HG02943 (cell line): Measurements from ENCODE around the gene PIK3R6.

Source experiments
- ATAC-seq: cut with Tn5 transposase; IDR thresholded peaks from one replicate; pipeline ENCODE4 v1.9.1; 2021; ENCODE audit warnings: mild to moderate bottlenecking, low read depth, moderate library complexity; ENCODE audit not compliant: unreplicated experiment

The PIK3R6 gene

DNA sequence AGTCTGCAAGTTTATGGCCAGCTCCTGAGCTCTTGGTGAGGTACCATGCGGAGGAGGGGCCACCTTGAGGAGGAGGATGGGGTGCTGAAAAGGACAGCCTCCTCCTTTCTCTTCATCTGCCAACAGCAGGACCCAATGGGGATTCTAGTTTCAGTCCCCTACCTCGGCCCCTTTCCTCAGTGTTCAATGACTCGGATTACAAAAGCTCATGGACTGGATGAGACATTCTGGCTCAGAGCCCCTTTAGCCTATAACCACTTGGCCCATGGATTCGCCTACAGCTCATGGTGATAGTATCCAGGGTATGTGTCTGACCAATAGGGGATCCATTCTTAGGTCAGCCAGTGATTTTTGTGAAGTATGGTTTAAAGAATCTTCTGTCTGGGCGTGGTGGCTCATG, 8.5 kb upstream of the PIK3R6 start:
- no peak for ATAC-seq

DNA sequence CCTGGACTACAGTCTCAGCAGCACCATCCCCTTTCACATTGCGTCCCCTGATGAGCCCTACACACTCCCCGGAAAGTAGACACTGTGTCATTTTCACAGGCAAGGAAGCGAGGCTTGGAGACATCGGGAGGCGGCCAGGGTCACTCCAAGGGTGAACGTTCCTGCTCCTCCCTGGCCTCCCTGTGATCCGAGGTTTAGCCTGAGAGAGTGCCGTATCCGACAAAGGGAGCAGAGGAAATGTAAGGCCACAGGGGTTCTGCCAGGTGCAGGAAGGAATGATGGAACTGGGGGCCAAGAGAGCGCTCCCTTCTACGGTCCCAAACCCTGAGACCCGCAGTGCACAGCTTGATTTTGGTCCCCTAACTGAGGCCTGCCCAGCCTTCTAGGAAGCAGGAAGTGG, 8.0 kb upstream of the PIK3R6 start:
- no peak for ATAC-seq

DNA sequence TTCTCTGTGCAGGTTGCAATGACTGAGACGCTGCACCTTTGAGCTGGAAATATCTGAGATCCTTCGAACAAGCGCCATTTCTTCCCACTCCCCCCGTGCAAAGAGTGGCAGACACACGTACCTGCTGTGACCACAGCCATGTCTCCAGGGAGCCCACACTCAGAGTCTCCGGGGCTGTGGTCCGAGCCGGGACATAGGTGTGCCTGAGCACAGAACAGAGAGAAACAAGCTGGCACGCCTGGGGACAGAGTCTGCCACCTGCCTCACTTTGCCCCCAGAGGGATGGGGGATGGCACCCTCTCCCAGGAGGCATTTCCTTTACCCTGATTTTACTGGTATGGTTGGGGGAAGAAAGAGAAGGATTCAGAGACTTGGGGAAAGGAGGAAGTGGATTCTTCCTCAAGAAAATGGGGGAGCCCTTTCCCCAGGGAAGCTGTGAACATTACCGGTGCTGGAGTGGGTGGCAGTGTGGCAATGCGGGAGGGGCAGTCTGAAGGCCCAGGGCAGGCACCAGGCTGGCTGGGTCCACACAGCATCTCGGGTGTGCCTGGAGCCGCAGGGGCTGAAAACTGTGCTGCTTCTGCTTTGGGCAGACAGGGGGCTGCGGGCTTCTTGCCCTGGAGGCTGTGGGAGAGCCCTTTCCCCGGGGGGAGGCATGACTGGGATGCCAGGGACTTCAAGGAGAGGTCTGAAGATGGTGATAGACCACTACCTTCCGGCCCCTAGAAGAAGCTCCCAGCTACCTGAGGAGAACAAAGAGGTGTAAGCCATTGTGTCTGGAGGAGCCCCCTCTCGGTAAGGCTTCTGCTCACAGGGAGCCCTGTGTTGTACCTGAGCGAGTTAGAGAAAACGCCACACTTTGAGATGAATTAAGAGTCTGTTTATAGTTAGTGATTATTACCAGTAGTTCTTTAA, 6.6 kb upstream of the PIK3R6 start:
- no peak for ATAC-seq

DNA sequence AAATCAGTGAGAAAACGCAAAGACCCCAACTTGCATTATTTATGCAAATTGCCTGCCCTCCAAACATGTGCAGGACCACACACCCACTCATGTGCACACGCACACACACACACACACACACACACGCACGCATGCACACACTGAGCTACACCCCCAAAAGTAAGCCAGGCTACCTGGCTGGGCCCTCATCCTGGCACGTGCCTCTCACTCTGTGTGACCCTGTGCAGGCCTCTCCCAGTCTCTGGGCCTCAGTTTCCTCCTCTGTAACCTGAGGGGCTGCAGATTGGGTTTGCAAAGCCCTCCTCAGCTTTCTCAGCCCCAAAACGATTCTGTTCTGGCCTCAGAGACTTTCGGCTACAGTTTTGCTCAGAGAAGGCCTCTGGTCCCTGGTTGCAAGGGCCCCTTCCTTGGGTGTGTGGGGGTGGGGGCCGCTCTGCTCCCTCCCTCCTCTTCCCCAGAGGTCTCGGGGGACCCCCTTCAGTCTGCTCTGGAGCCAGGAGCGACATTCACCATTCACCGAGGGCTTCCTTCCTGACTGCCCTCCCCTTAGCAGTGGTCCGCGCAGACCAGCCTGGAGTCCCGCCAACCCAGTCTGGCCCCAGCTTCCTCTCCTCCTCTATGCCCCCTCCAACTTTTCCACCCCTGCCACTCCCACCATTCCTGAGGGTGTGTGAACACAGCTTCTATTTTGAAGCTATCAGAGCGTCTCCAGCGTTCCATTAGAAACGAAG, 5.4 kb upstream of the PIK3R6 start:
- no peak for ATAC-seq

DNA sequence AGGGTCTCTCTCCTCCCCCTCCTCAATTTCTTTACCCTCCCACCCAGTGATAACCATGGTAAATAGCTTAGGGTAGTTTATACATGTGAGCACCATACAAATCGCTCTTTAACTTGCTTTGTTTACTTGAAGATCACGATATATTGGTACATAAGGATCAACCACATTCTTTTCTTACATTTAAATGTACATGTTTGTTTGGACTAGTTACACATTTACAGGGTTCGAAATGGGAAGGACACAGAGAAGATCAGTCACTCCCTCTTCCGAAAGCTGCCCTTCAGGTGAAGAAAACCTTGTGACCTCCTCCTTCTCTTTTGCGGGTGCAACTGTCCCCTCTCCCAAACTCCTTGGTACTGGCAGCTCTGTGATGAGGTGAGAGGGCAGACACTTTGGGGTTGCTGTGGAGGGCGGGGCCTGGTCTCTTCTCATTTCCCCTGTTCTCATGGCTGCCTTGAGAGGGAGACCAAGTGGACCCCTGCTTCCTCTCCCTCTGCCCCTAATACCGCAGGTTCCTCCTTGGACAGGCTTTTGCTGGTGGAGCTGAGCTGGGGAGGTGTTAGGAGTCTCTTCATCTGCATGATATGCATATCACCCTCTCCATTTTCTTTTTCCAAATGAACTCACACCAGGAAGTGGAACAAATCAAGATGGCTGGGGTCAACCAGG, 4.7 kb upstream of the PIK3R6 start:
- no peak for ATAC-seq

DNA sequence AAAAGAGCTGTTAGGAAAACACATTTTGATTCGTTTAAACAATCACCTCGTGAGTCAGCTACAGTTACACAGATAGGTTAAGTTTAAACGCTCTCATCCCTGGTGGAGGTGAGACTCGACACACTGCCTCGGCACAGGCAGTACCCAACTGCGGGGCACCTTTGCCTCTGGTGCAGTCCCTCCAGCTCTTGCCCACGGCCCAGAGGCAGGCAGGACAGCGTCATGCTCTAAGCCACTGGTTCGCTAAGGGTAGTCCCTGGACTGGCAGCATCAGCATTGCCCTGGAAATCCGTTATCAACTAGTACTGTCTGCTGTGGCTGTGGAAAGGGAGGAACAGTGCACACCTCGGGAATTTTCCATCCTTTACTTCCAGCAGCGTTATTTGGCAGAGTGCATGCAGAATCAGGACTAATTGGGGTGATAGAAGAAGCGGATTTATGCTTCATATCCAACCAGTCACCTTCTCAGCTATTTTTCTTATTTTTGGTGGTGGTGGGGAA, 3.7 kb upstream of the PIK3R6 start:
- no peak for ATAC-seq

DNA sequence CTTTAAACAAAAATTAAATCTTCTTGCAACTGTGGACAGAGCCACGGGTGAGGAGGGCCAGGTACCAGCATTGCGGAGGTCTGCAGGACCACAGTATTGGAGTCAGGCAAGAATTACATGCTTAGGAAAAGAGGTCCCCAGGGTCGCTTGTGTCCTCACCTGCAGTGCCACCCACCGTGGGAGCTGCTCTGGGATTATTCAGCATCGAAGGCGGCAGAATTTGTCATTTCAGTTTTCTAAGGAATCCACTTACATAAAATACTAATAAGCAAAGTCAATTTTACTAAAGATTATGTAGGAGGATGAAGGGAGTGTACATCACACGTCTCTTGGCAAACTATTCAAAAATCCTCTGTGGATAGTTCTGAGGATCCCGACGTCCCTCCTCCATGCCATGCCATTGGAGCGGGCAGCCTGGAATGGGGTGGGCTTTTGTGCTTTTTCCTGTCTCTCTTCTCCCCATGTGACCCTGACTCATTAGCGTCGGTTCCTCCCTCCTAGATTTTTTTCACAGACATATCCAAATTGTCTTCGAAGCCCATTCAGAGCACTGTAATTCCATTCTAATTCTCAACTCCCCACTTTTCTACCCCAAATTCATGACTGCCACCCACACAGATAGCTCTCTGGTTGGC, 3.0 kb upstream of the PIK3R6 start:
- no peak for ATAC-seq

DNA sequence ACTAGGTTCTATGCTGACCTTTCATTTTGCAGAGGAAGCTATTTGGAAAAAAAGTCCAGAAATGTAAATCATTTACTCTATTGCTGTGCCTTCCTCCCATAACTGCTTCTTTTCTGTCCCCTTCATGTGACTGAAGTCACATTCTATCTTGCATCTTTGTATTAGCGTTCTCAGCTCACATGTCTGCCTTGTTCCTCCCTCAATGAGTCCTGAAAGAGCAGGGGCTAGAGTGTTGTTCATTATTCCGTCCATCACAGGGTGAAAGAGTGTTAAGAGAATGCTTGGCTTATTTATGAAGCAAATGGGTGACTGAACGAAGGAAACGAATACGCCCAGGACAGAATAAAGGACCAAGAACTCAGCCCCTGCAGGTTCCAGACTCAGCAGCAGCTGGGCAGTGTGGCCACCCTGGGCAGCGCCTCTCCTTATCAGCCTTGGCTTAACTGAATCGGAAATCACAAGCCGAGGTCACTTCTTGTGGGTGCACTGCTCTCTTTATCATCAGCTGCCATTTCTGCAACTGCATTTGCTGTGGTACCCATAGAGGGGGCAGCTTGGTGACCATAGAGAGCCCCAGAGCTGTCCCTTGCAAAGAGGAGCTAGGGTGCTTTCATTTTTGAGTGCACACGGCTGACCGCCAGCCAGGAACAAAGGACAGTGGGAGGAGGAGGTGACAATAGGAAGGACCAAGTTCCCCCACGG, 1.8 kb upstream of the PIK3R6 start:
- no peak for ATAC-seq

DNA sequence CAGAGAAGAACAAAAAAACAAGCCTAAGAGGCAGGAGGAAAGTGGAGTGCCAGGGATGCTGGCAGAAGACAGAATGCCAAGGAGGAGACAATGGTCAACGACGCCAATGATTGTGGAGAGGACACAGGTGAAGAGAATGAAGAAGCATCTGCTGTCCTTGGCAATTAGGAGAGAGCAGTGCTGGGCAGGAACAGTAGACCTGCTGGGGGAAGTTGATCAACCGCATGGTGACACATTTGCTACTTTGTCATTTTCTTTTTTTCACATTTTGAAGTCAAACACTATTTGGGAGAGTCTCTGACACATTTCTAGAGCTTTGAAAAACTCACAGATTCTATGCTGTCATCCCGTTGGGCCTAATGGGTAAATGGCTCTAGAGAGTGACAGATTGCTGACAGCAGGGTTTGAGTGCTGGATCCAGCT, 1.1 kb upstream of the PIK3R6 start:
- ATAC-seq: no peak

DNA sequence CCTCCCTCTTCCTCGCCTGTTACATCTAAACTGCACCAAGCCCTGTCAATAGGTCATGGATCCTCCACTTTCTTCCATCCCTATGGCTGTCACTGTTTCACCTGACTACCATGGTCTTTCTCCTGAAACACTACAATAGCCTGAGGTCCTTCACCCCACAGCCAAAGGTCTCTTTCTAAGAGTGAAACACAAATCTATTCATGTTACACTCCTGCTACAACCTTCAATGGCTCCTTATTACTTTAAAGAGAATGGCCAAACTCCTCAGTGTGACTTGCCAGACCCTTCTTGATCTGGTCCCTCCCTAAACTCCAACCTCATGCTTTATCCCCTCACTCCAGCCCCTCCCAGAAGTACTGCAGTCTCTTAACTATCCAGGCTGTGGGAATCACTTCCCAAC, 618 bp upstream of the PIK3R6 start:
- ATAC-seq: no peak

DNA sequence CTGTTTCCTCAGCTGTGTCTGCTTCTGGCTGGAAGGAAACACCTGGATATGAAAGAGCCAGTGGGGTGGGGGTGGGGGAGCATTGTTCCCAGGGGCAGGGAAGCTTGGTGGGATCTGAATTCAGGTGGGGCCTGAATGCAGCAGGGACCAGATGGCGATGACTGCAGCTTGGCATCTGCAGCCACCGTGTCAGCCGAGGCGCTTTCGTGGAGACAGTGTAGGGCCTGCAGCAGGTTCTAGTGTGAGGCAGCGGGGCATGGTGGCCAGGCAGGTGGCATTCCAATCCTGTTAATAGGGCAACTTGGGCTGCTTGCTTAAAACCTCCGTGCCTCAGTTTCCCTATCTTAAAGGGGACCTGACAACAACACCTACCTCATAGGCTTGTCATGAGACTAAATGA, 1.7 kb downstream of the PIK3R6 start:
- no peak for ATAC-seq

DNA sequence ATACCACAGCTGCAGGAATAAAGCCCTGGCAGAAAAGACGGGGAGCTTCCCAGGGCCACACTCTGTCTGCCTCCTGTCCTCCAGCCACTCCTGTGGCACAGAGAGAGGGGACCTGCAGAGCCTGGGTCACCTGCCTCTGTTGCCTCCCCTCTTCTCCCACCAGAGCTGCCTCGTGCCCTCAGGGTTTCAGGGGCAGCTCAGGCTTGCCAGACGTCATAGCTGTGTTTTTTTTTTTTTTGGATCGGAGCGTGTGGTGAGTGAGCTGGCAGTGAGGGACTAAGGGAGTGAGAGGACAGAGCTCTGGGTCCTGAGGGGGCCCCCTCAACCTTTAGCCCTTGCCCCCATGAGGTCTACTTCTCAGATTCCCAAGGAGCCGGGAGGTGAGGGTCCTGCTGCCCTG, 2.1 kb downstream of the PIK3R6 start:
- no peak for ATAC-seq

DNA sequence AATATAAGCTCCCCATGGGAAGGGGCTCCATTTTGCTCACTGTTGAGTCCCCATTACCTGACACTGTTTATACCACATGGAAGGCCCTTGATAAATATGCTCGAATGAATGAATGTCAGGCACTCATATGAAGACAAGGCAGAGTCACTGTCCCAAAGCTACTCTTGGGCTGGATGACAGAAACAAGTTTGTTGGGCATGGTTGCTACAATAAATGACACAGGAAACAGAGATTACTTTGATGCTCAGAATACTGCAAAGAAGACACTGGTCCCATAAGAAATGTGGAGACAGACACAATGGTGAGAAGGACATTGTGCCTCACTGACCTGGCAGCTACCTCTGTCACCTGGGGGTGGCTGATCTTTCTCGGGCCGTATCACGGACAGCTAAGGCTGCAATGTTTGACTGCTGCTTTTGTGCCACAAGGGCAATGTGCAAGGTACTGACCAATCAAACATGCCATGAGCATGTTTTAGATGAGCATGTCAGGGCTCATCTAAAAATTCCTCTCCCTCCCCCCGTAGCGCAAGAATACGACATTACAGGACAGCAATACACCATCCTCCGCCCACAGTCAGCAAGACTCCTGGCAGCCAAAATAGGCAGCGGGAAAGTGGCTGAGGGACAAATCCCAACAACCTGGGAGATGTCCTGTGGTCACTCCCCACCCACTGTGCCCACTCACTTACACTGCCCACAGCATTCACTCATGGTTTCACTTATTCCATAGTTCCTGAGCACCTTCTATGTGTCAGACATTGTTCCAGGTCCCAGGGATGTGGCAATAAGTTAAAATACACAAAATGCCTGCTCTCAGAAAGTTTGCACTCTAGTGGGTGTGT, 5.0 kb downstream of the PIK3R6 start:
- ATAC-seq: no peak

DNA sequence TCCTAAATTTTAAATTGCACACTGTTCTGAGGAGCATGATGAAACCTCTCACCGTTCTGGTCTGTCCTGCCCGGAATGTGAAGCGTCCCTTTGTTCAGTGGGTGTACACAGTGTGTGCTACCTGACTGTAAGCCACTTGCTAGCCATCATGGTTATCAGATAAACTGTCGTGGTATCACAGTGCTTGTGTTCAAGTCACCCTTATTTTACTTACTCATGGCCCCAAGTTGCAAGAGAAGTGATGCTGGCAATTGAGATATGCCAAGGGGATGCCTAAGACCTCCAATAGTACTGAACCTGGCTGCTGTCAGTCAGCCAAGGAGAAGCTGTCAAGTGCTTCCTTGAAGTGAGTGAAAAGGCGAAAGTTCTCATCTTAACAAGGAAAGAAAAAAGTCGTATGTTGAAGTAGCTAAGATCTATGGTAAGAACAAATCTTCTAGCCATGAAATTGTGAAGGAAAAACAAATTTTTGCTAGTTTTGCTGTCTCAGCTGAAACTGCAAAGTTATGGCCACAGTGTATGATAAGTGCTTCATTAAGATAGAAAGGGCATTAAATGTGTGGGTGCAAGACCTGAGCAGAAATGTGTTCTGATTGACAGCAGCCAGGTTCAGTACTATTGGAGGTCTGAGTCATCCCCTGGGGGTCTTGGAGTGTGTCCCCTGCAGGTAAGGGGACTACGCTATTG, 5.8 kb downstream of the PIK3R6 start:
- no peak for ATAC-seq

DNA sequence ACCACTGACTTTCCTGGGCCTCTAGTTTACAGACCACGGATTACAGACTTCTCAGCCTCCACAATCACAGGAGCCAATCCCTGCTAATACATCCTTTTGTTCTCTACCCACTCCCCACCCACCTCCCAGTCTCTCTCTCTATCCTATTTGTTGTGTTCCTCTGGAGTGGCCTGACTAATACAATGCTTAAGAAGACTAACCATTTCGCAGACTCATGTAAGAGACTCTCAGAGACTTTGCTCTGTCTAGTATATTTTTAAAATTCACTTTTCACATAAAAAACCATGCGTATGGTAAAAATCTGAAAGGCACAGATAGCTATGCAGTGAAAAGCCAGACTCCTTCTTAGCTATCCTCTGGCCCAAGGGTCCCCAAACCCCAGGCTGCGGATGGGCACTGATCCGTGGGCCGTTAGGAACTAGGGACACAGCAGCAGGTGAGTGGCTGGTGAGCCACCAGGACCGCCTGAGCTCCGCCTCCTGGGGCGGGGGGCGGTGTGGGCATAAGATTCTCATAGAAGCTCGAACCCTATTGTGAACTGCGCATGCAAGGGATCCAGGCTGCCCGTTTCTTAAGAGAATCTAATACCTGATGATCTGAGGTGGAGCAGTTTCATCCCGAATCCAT, 7.6 kb downstream of the PIK3R6 start:
- ATAC-seq: no peak

DNA sequence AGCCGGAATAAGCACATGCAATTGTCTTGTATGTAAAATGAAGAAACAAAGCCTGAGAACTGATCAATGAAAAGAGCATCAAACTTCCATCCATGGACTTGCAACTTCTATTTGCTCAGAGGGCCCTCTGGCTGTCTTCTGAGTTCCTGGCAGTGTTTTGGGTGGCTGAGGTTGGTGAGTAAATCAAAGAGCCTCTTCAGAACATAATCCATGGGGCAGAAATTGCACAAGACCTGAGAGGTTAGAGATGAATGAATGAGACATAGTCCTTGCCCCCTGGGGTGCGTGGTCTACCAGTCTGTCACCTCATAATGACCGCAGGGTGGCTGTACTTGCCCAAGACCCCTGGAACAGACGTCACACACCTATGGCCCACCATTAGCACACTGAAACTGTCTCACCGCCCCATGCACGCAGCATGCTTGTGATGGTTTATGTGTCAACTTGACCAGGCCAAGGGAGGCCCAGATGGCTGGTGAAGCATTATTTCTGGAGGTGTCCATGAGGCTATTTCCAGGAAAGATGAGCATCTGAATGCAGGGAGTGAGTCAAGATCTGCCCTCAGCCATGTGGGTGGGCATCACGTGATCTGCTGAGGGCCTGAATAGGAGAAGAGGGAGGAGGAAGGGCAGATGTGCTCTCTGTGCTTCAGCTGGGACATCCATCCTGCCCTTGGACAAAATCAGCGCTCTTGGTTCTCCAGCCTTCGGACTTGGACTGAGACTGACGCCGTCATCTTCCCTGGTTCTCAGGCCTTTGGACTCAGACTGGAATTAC, 8.3 kb downstream of the PIK3R6 start:
- no peak for ATAC-seq

DNA sequence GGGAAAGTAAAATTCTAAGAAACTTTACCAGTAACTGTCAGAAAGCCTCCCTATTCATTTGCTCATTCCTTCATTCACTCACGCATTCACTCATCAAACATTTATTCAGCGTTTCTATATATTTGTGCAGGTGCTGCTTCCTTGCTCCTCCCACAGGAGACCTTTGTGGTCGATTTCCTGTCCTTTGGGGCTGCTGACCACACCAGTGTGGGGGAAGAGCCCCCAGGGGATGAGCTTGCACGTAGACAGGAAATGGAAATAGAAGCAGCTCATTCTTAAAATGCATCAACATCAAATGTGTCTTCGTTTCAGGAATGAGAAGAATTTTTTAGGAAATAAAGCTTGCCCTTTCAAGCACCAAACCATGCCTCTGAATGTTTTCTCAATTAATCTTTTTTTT, 9.6 kb downstream of the PIK3R6 start:
- peak; percentile 41 for ATAC-seq
